22Rv1 (cell line): ENCODE measurements around the gene UBAP2L.
"Not testable (repeated sequence)": the region's sequence is repeated elsewhere in the genome, so short reads cannot be mapped to it uniquely, and the experiment has no call there.

Experiments used
- H3K27ac ChIP-seq: fragments of 450-650 bp; 2 replicates; pipeline ENCODE4 v1.5.1; 2017
- CTCF ChIP-seq: fragments of 450-650 bp; IDR thresholded peaks from 2 replicates; pipeline ENCODE4 v1.5.1; 2017; ENCODE audit warnings: mild to moderate bottlenecking
- ZFX ChIP-seq: fragments of 450-650 bp; IDR thresholded peaks from 2 replicates; pipeline ENCODE4 v1.6.1; 2017; ENCODE audit warnings: antibody characterized with exemption, borderline replicate concordance

The UBAP2L gene

GRCh38 chr1:154272217-154272998, 51.7 kb downstream of the UBAP2L start, which contains the start of gene HAX1:
Gene HAX1 (plus strand): TSS chr1:154272629. CDS start chr1:154272724, 95 bp downstream.
- peak within 1 kb of the TSS; percentile 94 for H3K27ac ChIP-seq
- no peak for TF ChIP-seq ZFX
- TF ChIP-seq CTCF: peak; percentile 91

- H3K27ac ChIP-seq: peak overlapping the region; percentile 94
- TF ChIP-seq ZFX: no peak
- TF ChIP-seq CTCF: no peak
Observed at GRCh38 chr1:154272999-154273563, 52.3 kb downstream of the UBAP2L start.

GRCh38 chr1:154276797-154277196, 56.0 kb downstream of the UBAP2L start:
- TF ChIP-seq ZFX (no peak), CTCF (peak; percentile 67)
- no peak overlapping the region for H3K27ac ChIP-seq

GRCh38 chr1:154287591-154287990, 66.8 kb downstream of the UBAP2L start:
- not testable (repeated sequence) for H3K27ac ChIP-seq

GRCh38 chr1:154288661-154289060, 67.9 kb downstream of the UBAP2L start:
- TF ChIP-seq ZFX (no peak), CTCF (no peak)

GRCh38 chr1:154290921-154291320, 70.2 kb downstream of the UBAP2L start:
- no peak overlapping the region for H3K27ac ChIP-seq
- TF ChIP-seq ZFX (no peak), CTCF (no peak)

More at GRCh38 chr1:154288661-154289060, 67.9 kb downstream of the UBAP2L start:
- no peak overlapping the region for H3K27ac ChIP-seq

- no peak overlapping the region for H3K27ac ChIP-seq
- TF ChIP-seq ZFX (no peak), CTCF (no peak)
Observed at GRCh38 chr1:154295408-154296235, 74.9 kb downstream of the UBAP2L start.
